HCT116 (cell line): ENCODE results near the gene SLC25A19. TPM values are rescaled to one million over a fixed set of nuclear protein-coding genes. Genes with fewer than 3 reads are reported as not detected.

Experiments used
- ATAC-seq: fragments of 200-7000 bp; cut with Tn5 transposase; 2 replicates; pipeline ENCODE4 v1.9.1; 2020; ENCODE audit warnings: mild to moderate bottlenecking, moderate library complexity
- BruUV-seq: library from RNA; stranded (reverse); fragments of 400-500 nt; replicated peaks from 2 replicates; lab custom pipeline; 2021; lab: Mats Ljungman, UMichigan
- CTCF ChIA-PET: fragments of 300-600 bp; sonication (Branson Sonifier 250); formaldehyde crosslinking; loops from one replicate; lab custom pipeline; 2021; ENCODE audit warnings: antibody characterized with exemption; lab: Charles Lee
- POLR2A ChIA-PET: fragments of 300-600, 350-600 bp; sonication (Branson Sonifier 250); formaldehyde crosslinking; loops from one replicate; lab custom pipeline; 2021; ENCODE audit warnings: antibody characterized with exemption; lab: Charles Lee
- RAD21 ChIA-PET, 2 experiments: fragments of 300-600 bp; sonication (Branson Sonifier 250); formaldehyde crosslinking; loops; one replicate each; lab custom pipeline; 2023; ENCODE audit warnings: low total read pairs in 2 of 2; ENCODE audit not compliant: uncharacterized antibody in 2 of 2, unreplicated experiment in 2 of 2, low non-redundant PET in 1 of 2; lab: Charles Lee
- DNase-seq: peaks from one replicate; pipeline ENCODE4 v3.0.0-alpha.2; 2010; ENCODE audit warnings: low read depth, low spot score
- H2AFZ ChIP-seq: fragments of 200-600 bp; shearing (Covaris generic), sonication (generic); 2 replicates; pipeline ENCODE4 v1.6.1; 2017; ENCODE audit warnings: low read depth, mixed run types, mixed read lengths, antibody characterized with exemption, low read length; ENCODE audit not compliant: poor library complexity, severe bottlenecking
- H3K27ac ChIP-seq: 2 replicates; pipeline ENCODE4 v1.5.1; 2012; ENCODE audit warnings: low read depth, low read length
- H3K27me3 ChIP-seq: fragments of 200-600 bp; sonication (generic); 2 replicates; pipeline ENCODE4 v1.6.1; 2016; ENCODE audit warnings: mixed run types, low read length, mixed read lengths; ENCODE audit not compliant: insufficient read depth
- H3K36me3 ChIP-seq, 2 experiments: fragments of 200-500 bp in 1 of 2; fragments of 200-600 bp in 1 of 2; sonication (Bioruptor generic) in 1 of 2; sonication (generic) in 1 of 2; 2 replicates each; pipeline versions ENCODE4 v1.5.1 to v1.6.1; 2014 to 2016; ENCODE audit warnings: low read length in 2 of 2, inconsistent platforms in 1 of 2, mixed read lengths in 1 of 2, mixed run types in 1 of 2; ENCODE audit not compliant: insufficient read depth in 2 of 2, control insufficient read depth in 1 of 2
- H3K4me1 ChIP-seq, 2 experiments: fragments of 200-600 bp in 1 of 2; sonication (generic) in 1 of 2; 2 replicates each; pipeline versions ENCODE4 v1.5.1 to v1.6.1; 2012 to 2017; ENCODE audit warnings: low read length in 2 of 2, inconsistent platforms in 1 of 2, mild to moderate bottlenecking in 1 of 2, mixed read lengths in 1 of 2, mixed run types in 1 of 2, moderate library complexity in 1 of 2; ENCODE audit not compliant: insufficient read depth in 2 of 2, control insufficient read depth in 1 of 2
- H3K4me2 ChIP-seq: fragments of 200-600 bp; sonication (generic); 2 replicates; pipeline ENCODE4 v1.6.1; 2017; ENCODE audit warnings: mixed run types, low read length, mixed read lengths
- H3K4me3 ChIP-seq, 2 experiments: fragments of 200-600 bp in 1 of 2; sonication (generic) in 1 of 2; replicated peaks in 1 of 2; 2 replicates each; pipeline ENCODE4 v1.5.1; 2011 to 2016; ENCODE audit warnings: low read length in 2 of 2, control low read depth in 1 of 2, low read depth in 1 of 2, mild to moderate bottlenecking in 1 of 2, mixed read lengths in 1 of 2, mixed run types in 1 of 2
- H3K79me2 ChIP-seq: fragments of 200-600 bp; sonication (generic); 2 replicates; pipeline ENCODE4 v1.6.1; 2017; ENCODE audit warnings: mild to moderate bottlenecking, mixed run types, low read length, moderate library complexity, mixed read lengths; ENCODE audit not compliant: insufficient read depth
- H3K9ac ChIP-seq: fragments of 200-600 bp; sonication (generic); 2 replicates; pipeline ENCODE4 v1.6.1; 2016; ENCODE audit warnings: low read length, mixed read lengths
- H3K9me2 ChIP-seq: fragments of 200-600 bp; sonication (generic), shearing (Covaris generic); 2 replicates; pipeline ENCODE4 v1.6.1; 2017; ENCODE audit warnings: mixed run types, mild to moderate bottlenecking, moderate library complexity; ENCODE audit not compliant: insufficient read depth
- H3K9me3 ChIP-seq, 2 experiments: fragments of 200-500 bp in 1 of 2; fragments of 200-600 bp in 1 of 2; sonication (Bioruptor generic) in 1 of 2; sonication (generic) in 1 of 2; 2 replicates each; pipeline ENCODE4 v1.6.1; 2014 to 2017; ENCODE audit warnings: low read length in 2 of 2, mixed read lengths in 2 of 2, inconsistent platforms in 1 of 2, low read depth in 1 of 2, mild to moderate bottlenecking in 1 of 2, mixed run types in 1 of 2, moderate library complexity in 1 of 2; ENCODE audit not compliant: control insufficient read depth in 1 of 2, insufficient read depth in 1 of 2
- H4K20me1 ChIP-seq: fragments of 200-600 bp; sonication (generic), shearing (Covaris generic); 2 replicates; pipeline ENCODE4 v1.6.1; 2017; ENCODE audit warnings: mixed run types, mild to moderate bottlenecking, moderate library complexity; ENCODE audit not compliant: insufficient read depth
- CBX3 ChIP-seq: IDR thresholded peaks from 2 replicates; pipeline ENCODE4 v1.6.1; 2012; ENCODE audit warnings: low read depth
- CEBPB ChIP-seq: IDR thresholded peaks from 2 replicates; pipeline ENCODE4 v1.6.1; 2012; ENCODE audit warnings: low read depth
- EGR1 ChIP-seq: IDR thresholded peaks from 2 replicates; pipeline ENCODE4 v1.6.1; 2012; ENCODE audit warnings: low read depth
- ELF1 ChIP-seq: IDR thresholded peaks from 2 replicates; pipeline ENCODE4 v1.6.1; 2012; ENCODE audit warnings: low read depth, borderline replicate concordance
- EZH2 ChIP-seq: fragments of 200-600 bp; sonication (generic); IDR thresholded peaks from 2 replicates; pipeline ENCODE4 v1.6.1; 2017; ENCODE audit warnings: antibody characterized with exemption, mixed run types
- EZH2phosphoT487 ChIP-seq: fragments of 200-600 bp; IDR thresholded peaks from 2 replicates; pipeline ENCODE4 v1.6.1; 2018; ENCODE audit warnings: antibody characterized with exemption, borderline replicate concordance
- JUND ChIP-seq: IDR thresholded peaks from 2 replicates; pipeline ENCODE4 v1.6.1; 2012
- POLR2A ChIP-seq: IDR thresholded peaks from 2 replicates; pipeline ENCODE4 v1.7.0; 2011; ENCODE audit warnings: borderline replicate concordance; ENCODE audit not compliant: insufficient read depth, insufficient read length; ENCODE audit errors: extremely low read depth
- RAD21 ChIP-seq: IDR thresholded peaks from 2 replicates; pipeline ENCODE4 v1.6.1; 2012; ENCODE audit warnings: low read depth, mild to moderate bottlenecking
- SIN3A ChIP-seq: IDR thresholded peaks from 2 replicates; pipeline ENCODE4 v1.6.1; 2012; ENCODE audit warnings: low read depth
- SRF ChIP-seq: IDR thresholded peaks from 2 replicates; pipeline ENCODE4 v1.6.1; 2012; ENCODE audit warnings: low read depth
- TCF7L2 ChIP-seq: IDR thresholded peaks from 2 replicates; pipeline ENCODE4 v1.7.0; 2011; ENCODE audit warnings: borderline replicate concordance, inconsistent platforms; ENCODE audit not compliant: insufficient read depth, insufficient read length; ENCODE audit errors: extremely low read depth
- YY1 ChIP-seq: IDR thresholded peaks from 2 replicates; pipeline ENCODE4 v1.6.1; 2011; ENCODE audit warnings: low read length, low read depth, moderate library complexity, mild to moderate bottlenecking; ENCODE audit not compliant: insufficient replicate concordance; ENCODE audit errors: extremely low read depth
- ZFX ChIP-seq: fragments of 450-650 bp; IDR thresholded peaks from 2 replicates; pipeline ENCODE4 v1.6.1; 2017
- ZNF274 ChIP-seq: fragments of 200-500 bp; sonication (Bioruptor generic); IDR thresholded peaks from 2 replicates; pipeline ENCODE4 v1.6.1; 2014; ENCODE audit warnings: mild to moderate bottlenecking, low read depth, low read length, inconsistent platforms
- intact Hi-C: fragments of 100-400 bp; cut with micrococcal nuclease; formaldehyde crosslinking; loops from 2 replicates; pipeline ENCODE4 v1.10.0; 2022
- total RNA-seq: library from RNA; stranded (reverse); gene quantifications from one replicate; pipeline ENCODE4 v1.2.1, GENCODE V29; 2021; ENCODE audit not compliant: unreplicated experiment
- TF ChIP-seq, protein P1 (sequence below): IDR thresholded peaks from 2 replicates; pipeline ENCODE4 v1.6.1; 2012
- TF ChIP-seq, protein P2 (sequence below): IDR thresholded peaks from 2 replicates; pipeline ENCODE4 v1.6.1; 2012; ENCODE audit warnings: low read depth
- TF ChIP-seq, protein P3 (sequence below): IDR thresholded peaks from 2 replicates; pipeline ENCODE4 v1.6.1; 2011; ENCODE audit warnings: mild to moderate bottlenecking, low read length, moderate library complexity; ENCODE audit not compliant: insufficient replicate concordance; ENCODE audit errors: extremely low read depth
- TF ChIP-seq, protein P4 (sequence below), 3 experiments: fragments of 200-600 bp in 1 of 3; sonication (generic) in 1 of 3; IDR thresholded peaks in 2 of 3; conservative IDR thresholded peaks in 1 of 3; 2 replicates each; pipeline ENCODE4 v1.5.1; 2012 to 2017; ENCODE audit warnings: low read depth in 2 of 3, low read length in 2 of 3, antibody characterized with exemption in 1 of 3, borderline replicate concordance in 1 of 3, control low read depth in 1 of 3, mild to moderate bottlenecking in 1 of 3, mixed read lengths in 1 of 3, mixed run types in 1 of 3, moderate library complexity in 1 of 3; ENCODE audit not compliant: insufficient read depth in 1 of 3
- TF ChIP-seq, protein P5 (sequence below): IDR thresholded peaks from 2 replicates; pipeline ENCODE4 v1.6.1; 2012

SLC25A19 gene
- total RNA-seq, 1 experiment from 2014 or later = 38.7 TPM

DNA sequence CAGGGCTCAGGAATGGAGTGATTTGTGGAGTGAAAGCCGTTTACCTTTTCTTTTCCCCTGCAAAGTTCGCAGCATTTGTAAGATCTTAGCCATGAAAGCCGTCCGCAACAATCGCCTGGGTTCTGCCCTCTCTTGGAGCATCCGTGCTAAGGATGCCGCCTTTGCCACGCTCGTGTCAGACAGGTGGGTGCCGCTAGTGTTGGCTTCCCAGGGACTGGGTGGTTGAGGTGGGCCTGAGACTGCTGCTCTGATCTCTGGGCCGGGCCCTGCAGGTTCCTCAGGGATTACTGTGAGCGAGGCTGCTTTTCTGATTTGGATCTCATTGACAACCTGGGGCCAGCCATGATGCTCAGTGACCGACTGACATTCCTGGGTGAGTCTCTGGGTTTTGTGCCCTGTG is 56.4 kb downstream of the SLC25A19 start:
- Histone ChIP-seq H3K4me2 (no peak overlapping the region), H3K36me3 (peaks cover 64 to 93% of the 10 kb centered on the region in 2 experiments), H2AFZ (no peak overlapping the region), H3K4me3 (no peak overlapping the region), H4K20me1 (no peaks in the 10 kb centered on the region), H3K9me3 (no peaks in the 10 kb centered on the region), H3K27me3 (no peaks in the 10 kb centered on the region), H3K4me1 (no peaks in the 10 kb centered on the region), H3K27ac (no peak overlapping the region), H3K9me2 (no peaks in the 10 kb centered on the region), H3K9ac (no peak overlapping the region), H3K79me2 (no peaks in the 10 kb centered on the region; the same call in 1 of the 2 replicates)
- ChIA-PET CTCF (no interaction called here), POLR2A (no interaction called here), RAD21 (no interaction called here)
- ATAC-seq = no peak
- DNase-seq = no peak
- no TSS peak for BruUV-seq
- no peak for TF ChIP-seq EZH2
- TF ChIP-seq CEBPB = no peak
- TF ChIP-seq TCF7L2 = no peak
- TF ChIP-seq, protein P1, sequence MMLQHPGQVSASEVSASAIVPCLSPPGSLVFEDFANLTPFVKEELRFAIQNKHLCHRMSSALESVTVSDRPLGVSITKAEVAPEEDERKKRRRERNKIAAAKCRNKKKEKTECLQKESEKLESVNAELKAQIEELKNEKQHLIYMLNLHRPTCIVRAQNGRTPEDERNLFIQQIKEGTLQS = no peak
- TF ChIP-seq SIN3A = no peak
- no peak for TF ChIP-seq CBX3
- no peak for TF ChIP-seq SRF
- TF ChIP-seq, protein P2, sequence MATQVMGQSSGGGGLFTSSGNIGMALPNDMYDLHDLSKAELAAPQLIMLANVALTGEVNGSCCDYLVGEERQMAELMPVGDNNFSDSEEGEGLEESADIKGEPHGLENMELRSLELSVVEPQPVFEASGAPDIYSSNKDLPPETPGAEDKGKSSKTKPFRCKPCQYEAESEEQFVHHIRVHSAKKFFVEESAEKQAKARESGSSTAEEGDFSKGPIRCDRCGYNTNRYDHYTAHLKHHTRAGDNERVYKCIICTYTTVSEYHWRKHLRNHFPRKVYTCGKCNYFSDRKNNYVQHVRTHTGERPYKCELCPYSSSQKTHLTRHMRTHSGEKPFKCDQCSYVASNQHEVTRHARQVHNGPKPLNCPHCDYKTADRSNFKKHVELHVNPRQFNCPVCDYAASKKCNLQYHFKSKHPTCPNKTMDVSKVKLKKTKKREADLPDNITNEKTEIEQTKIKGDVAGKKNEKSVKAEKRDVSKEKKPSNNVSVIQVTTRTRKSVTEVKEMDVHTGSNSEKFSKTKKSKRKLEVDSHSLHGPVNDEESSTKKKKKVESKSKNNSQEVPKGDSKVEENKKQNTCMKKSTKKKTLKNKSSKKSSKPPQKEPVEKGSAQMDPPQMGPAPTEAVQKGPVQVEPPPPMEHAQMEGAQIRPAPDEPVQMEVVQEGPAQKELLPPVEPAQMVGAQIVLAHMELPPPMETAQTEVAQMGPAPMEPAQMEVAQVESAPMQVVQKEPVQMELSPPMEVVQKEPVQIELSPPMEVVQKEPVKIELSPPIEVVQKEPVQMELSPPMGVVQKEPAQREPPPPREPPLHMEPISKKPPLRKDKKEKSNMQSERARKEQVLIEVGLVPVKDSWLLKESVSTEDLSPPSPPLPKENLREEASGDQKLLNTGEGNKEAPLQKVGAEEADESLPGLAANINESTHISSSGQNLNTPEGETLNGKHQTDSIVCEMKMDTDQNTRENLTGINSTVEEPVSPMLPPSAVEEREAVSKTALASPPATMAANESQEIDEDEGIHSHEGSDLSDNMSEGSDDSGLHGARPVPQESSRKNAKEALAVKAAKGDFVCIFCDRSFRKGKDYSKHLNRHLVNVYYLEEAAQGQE = no peak
- TF ChIP-seq EZH2phosphoT487 = no peak
- no peak for TF ChIP-seq POLR2A
- TF ChIP-seq, protein P3, sequence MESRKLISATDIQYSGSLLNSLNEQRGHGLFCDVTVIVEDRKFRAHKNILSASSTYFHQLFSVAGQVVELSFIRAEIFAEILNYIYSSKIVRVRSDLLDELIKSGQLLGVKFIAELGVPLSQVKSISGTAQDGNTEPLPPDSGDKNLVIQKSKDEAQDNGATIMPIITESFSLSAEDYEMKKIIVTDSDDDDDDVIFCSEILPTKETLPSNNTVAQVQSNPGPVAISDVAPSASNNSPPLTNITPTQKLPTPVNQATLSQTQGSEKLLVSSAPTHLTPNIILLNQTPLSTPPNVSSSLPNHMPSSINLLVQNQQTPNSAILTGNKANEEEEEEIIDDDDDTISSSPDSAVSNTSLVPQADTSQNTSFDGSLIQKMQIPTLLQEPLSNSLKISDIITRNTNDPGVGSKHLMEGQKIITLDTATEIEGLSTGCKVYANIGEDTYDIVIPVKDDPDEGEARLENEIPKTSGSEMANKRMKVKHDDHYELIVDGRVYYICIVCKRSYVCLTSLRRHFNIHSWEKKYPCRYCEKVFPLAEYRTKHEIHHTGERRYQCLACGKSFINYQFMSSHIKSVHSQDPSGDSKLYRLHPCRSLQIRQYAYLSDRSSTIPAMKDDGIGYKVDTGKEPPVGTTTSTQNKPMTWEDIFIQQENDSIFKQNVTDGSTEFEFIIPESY = no peak
- TF ChIP-seq JUND = no peak
- TF ChIP-seq, protein P4, sequence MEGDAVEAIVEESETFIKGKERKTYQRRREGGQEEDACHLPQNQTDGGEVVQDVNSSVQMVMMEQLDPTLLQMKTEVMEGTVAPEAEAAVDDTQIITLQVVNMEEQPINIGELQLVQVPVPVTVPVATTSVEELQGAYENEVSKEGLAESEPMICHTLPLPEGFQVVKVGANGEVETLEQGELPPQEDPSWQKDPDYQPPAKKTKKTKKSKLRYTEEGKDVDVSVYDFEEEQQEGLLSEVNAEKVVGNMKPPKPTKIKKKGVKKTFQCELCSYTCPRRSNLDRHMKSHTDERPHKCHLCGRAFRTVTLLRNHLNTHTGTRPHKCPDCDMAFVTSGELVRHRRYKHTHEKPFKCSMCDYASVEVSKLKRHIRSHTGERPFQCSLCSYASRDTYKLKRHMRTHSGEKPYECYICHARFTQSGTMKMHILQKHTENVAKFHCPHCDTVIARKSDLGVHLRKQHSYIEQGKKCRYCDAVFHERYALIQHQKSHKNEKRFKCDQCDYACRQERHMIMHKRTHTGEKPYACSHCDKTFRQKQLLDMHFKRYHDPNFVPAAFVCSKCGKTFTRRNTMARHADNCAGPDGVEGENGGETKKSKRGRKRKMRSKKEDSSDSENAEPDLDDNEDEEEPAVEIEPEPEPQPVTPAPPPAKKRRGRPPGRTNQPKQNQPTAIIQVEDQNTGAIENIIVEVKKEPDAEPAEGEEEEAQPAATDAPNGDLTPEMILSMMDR (IDR thresholded peaks at IDR 0.05 in 2 of 3, conservative IDR thresholded peaks at IDR 0.05 in 1 of 3; ENCODE audit: borderline replicate concordance in 1 of 3, insufficient read depth in 1 of 3, low read depth in 2 of 3, low read length in 2 of 3) = no peak
- TF ChIP-seq ZNF274 = no peak
- TF ChIP-seq RAD21 = no peak
- no peak for TF ChIP-seq EGR1
- no peak for TF ChIP-seq YY1
- TF ChIP-seq, protein P5, sequence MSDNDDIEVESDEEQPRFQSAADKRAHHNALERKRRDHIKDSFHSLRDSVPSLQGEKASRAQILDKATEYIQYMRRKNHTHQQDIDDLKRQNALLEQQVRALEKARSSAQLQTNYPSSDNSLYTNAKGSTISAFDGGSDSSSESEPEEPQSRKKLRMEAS = no peak
- TF ChIP-seq ZFX = no peak
- no peak for TF ChIP-seq ELF1
- intact Hi-C loops = no loop called here
